Activated CD4-positive, alpha-beta memory T cell treated with anti-CD3 and anti-CD28 coated beads, Interleukin-2, amount 10 ng/mL, durations not matched to agents 7 days and 5 days (primary cell): ENCODE results near the gene ULK4. TPM values are rescaled to one million over a fixed set of nuclear protein-coding genes. Genes with fewer than 3 reads are reported as not detected.
"Not testable (repeated sequence)": the region's sequence is repeated elsewhere in the genome, so short reads cannot be mapped to it uniquely, and the experiment has no call there.

ENCODE experiments used
- CTCF ChIA-PET: fragments of 350-600 bp; sonication (Branson Sonifier 250); formaldehyde crosslinking; loops from one replicate; lab custom pipeline; 2021; ENCODE audit warnings: antibody characterized with exemption, inconsistent platforms; lab: Charles Lee
- POLR2A ChIA-PET: fragments of 350-600 bp; sonication (Branson Sonifier 250); formaldehyde crosslinking; loops from one replicate; lab custom pipeline; 2021; ENCODE audit warnings: antibody characterized with exemption; lab: Charles Lee
- DNase-seq: peaks from one replicate; pipeline ENCODE4 v3.0.0-alpha.2; 2020
- H3K27ac Mint-ChIP-seq: one replicate; pipeline ENCODE4 v1.8.0; 2021; ENCODE audit warnings: mild to moderate bottlenecking, mixed read lengths
- H3K27me3 Mint-ChIP-seq: one replicate; pipeline ENCODE4 v1.8.0; 2021; ENCODE audit warnings: mixed read lengths
- H3K36me3 Mint-ChIP-seq: one replicate; pipeline ENCODE4 v1.8.0; 2021; ENCODE audit warnings: low read depth, mixed read lengths
- H3K4me1 Mint-ChIP-seq: one replicate; pipeline ENCODE4 v1.8.0; 2021; ENCODE audit warnings: mixed read lengths
- H3K4me3 Mint-ChIP-seq: one replicate; pipeline ENCODE4 v1.8.0; 2021; ENCODE audit warnings: mild to moderate bottlenecking, mixed read lengths
- H3K9me3 Mint-ChIP-seq: one replicate; pipeline ENCODE4 v1.8.0; 2021; ENCODE audit warnings: mixed read lengths
- total RNA-seq, 2 experiments: library from RNA; stranded (reverse); gene quantifications; one replicate each; pipeline ENCODE4 v1.2.3, GENCODE V29; 2021

The ULK4 gene
- total RNA-seq, 2 experiments from 2014 or later = 14.1 to 18.2 TPM

DNA sequence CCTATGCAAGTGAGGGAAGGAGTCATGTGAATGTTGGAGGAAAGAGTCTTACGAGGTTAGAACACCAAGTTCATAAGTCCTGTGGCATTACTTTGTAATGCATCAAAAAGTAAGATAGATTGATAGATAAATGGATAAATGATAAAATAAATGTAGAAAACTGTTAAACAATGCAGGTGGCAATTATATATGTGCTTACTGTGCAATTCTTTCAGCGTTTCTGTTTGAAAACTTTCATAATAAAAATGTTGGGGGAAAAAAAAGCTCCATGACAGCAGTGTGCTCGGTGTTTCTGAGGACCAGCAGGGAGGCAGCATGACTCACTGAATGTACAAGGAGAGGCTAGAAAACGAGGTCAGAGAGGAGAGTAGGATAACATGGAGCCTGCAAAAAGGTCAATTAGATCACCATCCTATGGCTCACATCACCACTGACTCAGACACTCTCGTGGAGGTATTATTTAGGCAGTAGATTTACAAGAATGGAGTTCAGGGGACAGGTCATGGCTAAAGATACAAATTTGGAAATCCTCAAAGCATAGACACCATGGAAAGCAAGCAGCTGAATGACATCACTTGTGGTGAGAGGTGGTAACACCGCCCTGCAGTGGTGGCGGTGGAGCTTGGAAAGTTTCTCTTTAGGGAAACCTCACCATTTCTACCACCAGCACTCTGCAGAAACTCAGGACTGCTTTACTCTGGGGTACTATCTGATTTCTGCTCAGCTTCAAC is 542.8 kb downstream of the ULK4 start:
- Mint-ChIP-seq H3K4me1 (peaks cover 18% of the 10 kb centered on the region), H3K9me3 (no peaks in the 10 kb centered on the region), H3K27ac (no peak overlapping the region), H3K4me3 (no peak overlapping the region), H3K36me3 (no peaks in the 10 kb centered on the region), H3K27me3 (peaks cover 2% of the 10 kb centered on the region)
- POLR2A ChIA-PET = no interaction called here
- CTCF ChIA-PET = no interaction called here
- DNase-seq = peak; percentile 41

DNA sequence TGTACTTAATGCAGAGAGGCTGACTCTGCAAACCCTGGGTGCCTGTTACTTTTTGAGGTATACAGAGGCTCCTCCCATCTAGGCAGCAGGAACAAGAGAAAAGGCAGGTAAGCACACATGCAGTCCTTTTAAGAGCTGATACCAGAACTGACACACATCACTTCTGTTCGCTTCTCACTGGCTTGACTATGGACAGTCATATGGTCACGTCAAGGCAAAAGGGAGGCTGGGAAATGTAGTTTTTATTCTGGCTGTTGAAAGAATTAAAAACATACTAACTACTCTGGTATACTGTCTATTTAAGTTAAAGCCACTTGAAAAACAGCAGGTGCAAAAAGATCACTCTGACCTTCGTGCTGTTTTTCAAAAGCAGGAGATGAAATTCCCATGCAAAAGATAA is 544.3 kb downstream of the ULK4 start:
- DNase-seq = no peak

DNA sequence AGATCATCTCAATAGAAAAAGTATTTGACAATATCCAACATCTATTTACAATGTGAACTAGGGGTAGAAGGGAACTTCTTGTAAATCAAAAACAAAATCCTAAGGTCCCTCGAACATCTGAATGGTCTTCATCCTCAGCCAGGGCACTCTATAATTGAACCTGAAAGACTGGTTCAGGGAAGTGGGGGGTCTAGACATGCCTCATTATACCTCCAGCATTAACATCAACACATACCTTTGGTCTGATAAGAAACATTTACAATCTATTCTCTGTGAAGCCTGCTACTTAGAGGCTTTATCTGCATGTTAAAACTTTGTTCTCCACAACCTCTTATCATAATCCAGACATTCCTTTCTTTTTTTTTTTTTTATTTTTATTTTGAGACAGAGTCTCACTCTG is 550.8 kb downstream of the ULK4 start:
- ChIA-PET CTCF (no interaction called here), POLR2A (no interaction called here)
- Mint-ChIP-seq H3K27ac (no peak overlapping the region), H3K9me3 (peaks cover 12% of the 10 kb centered on the region), H3K4me1 (peaks cover 2% of the 10 kb centered on the region), H3K4me3 (no peak overlapping the region), H3K36me3 (no peaks in the 10 kb centered on the region), H3K27me3 (no peaks in the 10 kb centered on the region)
- no peak for DNase-seq

More for the DNA sequence above, 544.3 kb downstream of the ULK4 start:
- Mint-ChIP-seq H3K4me1 (peaks cover 15% of the 10 kb centered on the region), H3K36me3 (no peaks in the 10 kb centered on the region), H3K27me3 (peaks cover 2% of the 10 kb centered on the region), H3K4me3 (no peak overlapping the region), H3K9me3 (no peaks in the 10 kb centered on the region), H3K27ac (no peak overlapping the region)
- CTCF ChIA-PET = no interaction called here
- POLR2A ChIA-PET = no interaction called here

DNA sequence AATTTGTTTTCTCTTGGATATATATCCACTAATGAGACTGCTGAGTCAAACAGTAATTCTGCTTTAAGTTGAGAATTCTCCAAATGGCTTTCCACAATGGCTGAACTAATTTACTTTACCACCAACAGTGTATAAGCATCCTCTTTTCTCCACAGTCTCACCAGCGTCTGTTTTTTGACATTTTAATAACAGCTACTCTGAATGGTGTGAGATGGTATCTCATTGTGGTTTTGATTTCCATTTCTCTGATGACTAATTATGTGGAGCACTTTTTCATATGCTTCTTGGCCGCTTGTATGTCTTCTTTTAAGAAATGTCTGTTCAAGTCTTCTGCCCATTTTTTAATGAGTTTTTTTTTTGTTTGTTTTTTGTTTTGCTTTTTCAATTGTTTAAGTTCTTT is 556.4 kb downstream of the ULK4 start:
- Mint-ChIP-seq H3K36me3 (no peaks in the 10 kb centered on the region), H3K9me3 (peaks cover 12% of the 10 kb centered on the region), H3K4me1 (peaks cover 7% of the 10 kb centered on the region), H3K27ac (no peak overlapping the region), H3K4me3 (no peak overlapping the region), H3K27me3 (no peaks in the 10 kb centered on the region)
- CTCF ChIA-PET = no interaction called here
- POLR2A ChIA-PET = no interaction called here
- DNase-seq = no peak

DNA sequence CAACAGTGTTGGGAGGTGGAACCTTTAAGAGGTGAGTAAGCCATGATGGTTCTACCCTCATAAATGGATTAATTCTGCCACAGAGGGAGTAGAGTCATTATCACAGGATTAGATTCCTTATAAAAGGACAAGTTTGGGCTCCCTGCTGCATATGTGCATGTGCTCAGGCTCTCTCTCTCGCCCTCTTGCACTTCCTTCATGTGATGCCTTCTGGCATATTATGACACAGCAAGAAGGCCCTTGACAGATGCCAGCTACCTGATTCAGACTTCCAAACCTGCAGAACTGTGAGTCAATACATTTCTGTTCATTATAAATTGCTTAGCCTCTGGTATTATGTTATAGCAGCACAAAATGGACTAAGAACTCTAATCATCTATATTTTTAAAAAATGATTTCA is 557.3 kb downstream of the ULK4 start:
- H3K9me3 Mint-ChIP-seq = peaks cover 12% of the 10 kb centered on the region
- CTCF ChIA-PET = no interaction called here

DNA sequence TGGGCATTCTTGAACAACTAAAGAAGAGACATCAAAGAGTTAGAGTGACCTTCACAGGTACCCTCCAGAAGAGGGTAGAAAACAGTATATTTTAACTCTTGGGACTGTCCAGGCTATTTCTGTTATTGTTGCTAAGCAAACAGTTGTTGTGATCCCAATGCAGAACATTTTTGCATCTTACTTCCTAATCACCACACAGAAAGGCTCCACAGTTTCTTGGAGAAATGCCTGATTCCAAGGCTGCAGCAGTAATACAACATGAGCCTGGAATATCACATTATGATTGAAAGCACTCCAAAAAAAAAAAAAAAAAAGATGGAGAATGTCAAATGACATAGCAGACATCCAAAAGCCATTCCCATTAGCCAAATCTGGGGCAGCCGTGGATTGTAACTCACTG is 567.0 kb downstream of the ULK4 start:
- no peaks in the 10 kb centered on the region for H3K4me1 Mint-ChIP-seq
- H3K27me3 Mint-ChIP-seq = no peaks in the 10 kb centered on the region
- H3K9me3 Mint-ChIP-seq = peaks cover 4% of the 10 kb centered on the region
- H3K4me3 Mint-ChIP-seq = no peak overlapping the region
- ChIA-PET POLR2A (no interaction called here), CTCF (no interaction called here)
- no peaks in the 10 kb centered on the region for H3K36me3 Mint-ChIP-seq
- H3K27ac Mint-ChIP-seq = no peak overlapping the region
- no peak for DNase-seq

More for the DNA sequence above, 557.3 kb downstream of the ULK4 start:
- H3K27me3 Mint-ChIP-seq = no peaks in the 10 kb centered on the region
- no peak for DNase-seq
- POLR2A ChIA-PET = no interaction called here
- H3K4me1 Mint-ChIP-seq = peaks cover 7% of the 10 kb centered on the region
- H3K27ac Mint-ChIP-seq = no peak overlapping the region
- no peak overlapping the region for H3K4me3 Mint-ChIP-seq
- H3K36me3 Mint-ChIP-seq = no peaks in the 10 kb centered on the region

DNA sequence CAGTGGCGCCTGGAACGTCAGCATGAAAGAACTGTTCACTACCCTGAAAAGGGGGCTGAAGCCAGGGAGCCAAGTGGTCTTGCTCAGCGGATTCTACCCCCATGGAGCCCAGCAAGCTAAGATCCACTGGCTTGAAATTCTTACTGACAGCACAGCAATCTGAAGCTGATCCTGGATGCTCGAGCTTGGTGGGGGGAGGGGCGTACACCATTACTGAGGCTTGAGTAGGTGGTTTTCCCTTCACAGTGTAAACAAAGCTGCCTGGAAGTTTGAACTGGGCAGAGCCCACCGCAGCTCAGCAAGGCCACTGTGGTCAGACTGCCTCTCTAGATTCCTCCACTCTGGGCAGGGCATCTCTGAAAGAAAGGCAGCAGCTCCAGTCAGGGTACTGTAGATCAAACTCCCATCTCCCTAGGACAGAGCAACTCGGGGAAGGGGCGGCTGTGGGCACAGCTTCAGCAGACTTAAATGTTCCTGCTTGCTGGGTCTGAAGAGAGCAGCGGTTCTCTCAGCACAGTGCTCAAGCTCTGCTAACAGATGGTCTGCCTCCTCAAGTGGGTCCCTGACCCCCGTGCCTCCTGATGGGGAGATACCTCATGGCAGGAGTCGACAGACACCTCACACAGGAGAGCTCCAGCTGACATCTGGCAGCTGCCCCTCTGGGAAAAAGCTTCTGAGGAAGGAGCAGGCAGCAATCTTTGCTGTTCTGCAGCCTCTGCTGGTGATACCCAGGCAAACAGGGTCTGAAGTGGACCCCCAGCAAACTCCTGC is 591.0 kb downstream of the ULK4 start:
- H3K27me3 Mint-ChIP-seq, H3K27ac Mint-ChIP-seq, H3K36me3 Mint-ChIP-seq, H3K4me1 Mint-ChIP-seq, CTCF ChIA-PET, POLR2A ChIA-PET, H3K4me3 Mint-ChIP-seq, DNase-seq: not testable (repeated sequence)
- peaks cover 12% of the 10 kb centered on the region for H3K9me3 Mint-ChIP-seq

DNA sequence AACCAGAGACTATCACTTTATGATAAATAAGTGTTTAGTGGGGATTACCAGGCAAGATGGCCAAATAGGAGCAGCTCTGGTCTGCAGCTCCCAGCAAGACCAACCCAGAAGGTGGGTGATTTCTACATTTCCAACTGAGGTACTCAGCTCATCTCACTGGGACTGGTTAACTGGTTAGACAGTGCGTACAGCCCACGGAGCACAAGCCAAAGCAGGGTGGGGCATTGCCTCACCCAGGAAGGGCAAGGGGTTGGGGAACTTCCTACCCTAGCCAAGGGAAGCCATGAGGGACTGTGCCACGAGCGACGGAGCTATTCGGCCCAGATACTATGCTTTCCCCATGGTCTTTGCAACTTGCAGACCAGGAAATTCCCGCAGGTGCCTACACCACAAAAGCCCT is 591.6 kb downstream of the ULK4 start:
- ChIA-PET POLR2A (no interaction called here), CTCF (no interaction called here)
- H3K4me3 Mint-ChIP-seq = no peak overlapping the region
- H3K4me1 Mint-ChIP-seq = no peaks in the 10 kb centered on the region
- H3K27me3 Mint-ChIP-seq = no peaks in the 10 kb centered on the region
- peaks cover 7% of the 10 kb centered on the region for H3K9me3 Mint-ChIP-seq
- H3K36me3 Mint-ChIP-seq = no peaks in the 10 kb centered on the region
- H3K27ac Mint-ChIP-seq = no peak overlapping the region
- no peak for DNase-seq

DNA sequence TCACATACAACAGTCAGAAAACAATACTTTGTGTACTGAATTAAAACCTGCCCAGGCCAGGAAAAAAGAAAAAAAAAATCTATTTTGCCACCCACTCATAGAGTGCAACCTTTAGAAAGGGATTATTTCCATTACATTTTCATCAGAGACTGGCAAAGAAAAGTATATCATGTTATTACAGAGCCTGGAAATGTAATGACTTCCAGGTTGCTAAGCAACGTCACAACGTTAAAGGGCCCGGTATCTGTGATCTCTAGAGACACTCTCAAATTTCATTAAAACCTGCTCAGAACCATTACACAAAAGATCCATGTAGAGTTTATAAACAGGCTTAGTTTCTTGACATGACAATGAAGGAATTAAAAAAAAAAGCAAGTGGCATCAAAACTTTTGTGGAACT is 592.1 kb downstream of the ULK4 start:
- H3K4me1 Mint-ChIP-seq = no peaks in the 10 kb centered on the region
- no peak overlapping the region for H3K27ac Mint-ChIP-seq
- no peak for DNase-seq
- H3K27me3 Mint-ChIP-seq = no peaks in the 10 kb centered on the region
- peaks cover 7% of the 10 kb centered on the region for H3K9me3 Mint-ChIP-seq
- ChIA-PET POLR2A (no interaction called here), CTCF (no interaction called here)
- H3K36me3 Mint-ChIP-seq = no peaks in the 10 kb centered on the region
- H3K4me3 Mint-ChIP-seq = no peak overlapping the region

DNA sequence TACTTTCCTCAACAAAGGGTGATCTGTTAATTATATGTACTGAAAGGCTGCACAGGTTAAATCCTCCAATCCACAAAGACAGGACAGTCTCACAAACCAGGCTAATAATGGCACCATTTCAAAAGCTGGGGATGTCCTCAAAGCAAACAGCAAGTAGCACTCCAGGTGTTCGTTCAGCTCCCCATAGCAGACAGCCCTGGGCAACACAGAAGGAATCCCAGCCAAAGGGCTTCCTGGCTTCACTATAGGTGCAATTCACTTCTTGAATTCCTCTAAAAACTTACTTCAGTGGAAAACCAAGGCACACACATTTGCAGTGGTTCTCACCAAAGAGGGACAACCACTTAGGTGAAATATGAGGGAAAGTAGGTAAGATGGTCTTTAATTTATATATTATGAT is 595.9 kb downstream of the ULK4 start:
- DNase-seq = no peak
- no peak overlapping the region for H3K27ac Mint-ChIP-seq
- no peaks in the 10 kb centered on the region for H3K27me3 Mint-ChIP-seq
- no peaks in the 10 kb centered on the region for H3K36me3 Mint-ChIP-seq
- CTCF ChIA-PET = no interaction called here
- no peak overlapping the region for H3K4me3 Mint-ChIP-seq
- peaks cover 2% of the 10 kb centered on the region for H3K9me3 Mint-ChIP-seq
- no peaks in the 10 kb centered on the region for H3K4me1 Mint-ChIP-seq
- POLR2A ChIA-PET = no interaction called here

DNA sequence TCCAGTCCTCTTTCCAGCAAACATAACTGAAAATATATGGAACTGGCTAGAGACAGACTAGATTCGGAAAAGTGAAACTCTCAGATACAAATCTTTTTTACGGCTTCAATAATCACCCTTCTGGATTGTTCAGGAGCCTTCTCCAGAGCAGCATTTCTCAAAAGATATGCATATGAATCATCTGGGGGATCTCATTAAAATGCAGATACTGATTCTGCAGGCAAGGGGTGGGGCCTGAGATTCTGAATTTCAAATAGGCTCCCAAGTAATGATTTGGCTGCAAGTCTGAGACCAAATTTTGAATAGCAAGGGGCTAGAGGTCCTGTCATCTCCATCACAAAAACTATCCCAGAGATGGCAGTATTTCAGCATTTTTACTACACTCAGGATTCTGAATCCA is 597.2 kb downstream of the ULK4 start:
- ChIA-PET POLR2A (no interaction called here), CTCF (no interaction called here)
- H3K9me3 Mint-ChIP-seq = peaks cover 2% of the 10 kb centered on the region
- no peaks in the 10 kb centered on the region for H3K27me3 Mint-ChIP-seq
- H3K36me3 Mint-ChIP-seq = no peaks in the 10 kb centered on the region
- DNase-seq = no peak
- H3K4me1 Mint-ChIP-seq = no peaks in the 10 kb centered on the region
- no peak overlapping the region for H3K27ac Mint-ChIP-seq
- no peak overlapping the region for H3K4me3 Mint-ChIP-seq

DNA sequence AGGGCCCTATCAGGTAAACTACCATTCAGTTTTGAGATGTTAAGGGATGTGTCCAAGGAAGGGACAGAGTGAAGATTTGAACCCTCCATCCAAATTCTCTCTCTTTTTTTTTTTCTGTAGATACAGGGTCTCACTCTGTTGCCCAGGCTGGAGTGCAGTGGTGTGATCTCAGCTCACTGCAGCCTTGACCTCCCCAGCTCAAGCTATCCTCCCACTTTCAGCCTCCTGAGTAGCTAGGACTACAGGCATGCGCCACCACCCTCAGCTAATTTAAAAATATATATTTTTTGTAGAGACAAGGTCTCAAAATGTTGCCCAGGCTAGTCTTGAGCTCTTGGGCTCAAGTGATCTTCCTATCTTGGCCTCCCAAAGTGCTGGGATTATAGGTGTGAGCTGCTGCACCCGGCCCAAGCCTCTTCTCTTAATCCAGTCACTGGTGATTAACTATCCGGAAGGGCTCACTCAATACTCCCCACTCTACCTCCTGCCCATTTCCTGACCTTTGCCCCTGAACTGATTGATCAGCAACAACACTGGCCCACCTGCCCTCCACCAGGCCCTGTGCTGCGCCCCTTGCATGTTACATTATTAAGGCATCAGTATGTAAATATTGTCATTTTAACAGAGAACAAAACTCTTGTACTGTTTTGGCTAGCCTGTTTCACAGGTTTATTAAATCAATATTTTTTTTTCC is 597.9 kb downstream of the ULK4 start:
- Mint-ChIP-seq H3K27me3 (no peaks in the 10 kb centered on the region), H3K4me1 (no peaks in the 10 kb centered on the region), H3K4me3 (no peak overlapping the region), H3K27ac (no peak overlapping the region), H3K9me3 (peaks cover 2% of the 10 kb centered on the region), H3K36me3 (no peaks in the 10 kb centered on the region)
- DNase-seq = no peak
- ChIA-PET POLR2A (no interaction called here), CTCF (no interaction called here)

DNA sequence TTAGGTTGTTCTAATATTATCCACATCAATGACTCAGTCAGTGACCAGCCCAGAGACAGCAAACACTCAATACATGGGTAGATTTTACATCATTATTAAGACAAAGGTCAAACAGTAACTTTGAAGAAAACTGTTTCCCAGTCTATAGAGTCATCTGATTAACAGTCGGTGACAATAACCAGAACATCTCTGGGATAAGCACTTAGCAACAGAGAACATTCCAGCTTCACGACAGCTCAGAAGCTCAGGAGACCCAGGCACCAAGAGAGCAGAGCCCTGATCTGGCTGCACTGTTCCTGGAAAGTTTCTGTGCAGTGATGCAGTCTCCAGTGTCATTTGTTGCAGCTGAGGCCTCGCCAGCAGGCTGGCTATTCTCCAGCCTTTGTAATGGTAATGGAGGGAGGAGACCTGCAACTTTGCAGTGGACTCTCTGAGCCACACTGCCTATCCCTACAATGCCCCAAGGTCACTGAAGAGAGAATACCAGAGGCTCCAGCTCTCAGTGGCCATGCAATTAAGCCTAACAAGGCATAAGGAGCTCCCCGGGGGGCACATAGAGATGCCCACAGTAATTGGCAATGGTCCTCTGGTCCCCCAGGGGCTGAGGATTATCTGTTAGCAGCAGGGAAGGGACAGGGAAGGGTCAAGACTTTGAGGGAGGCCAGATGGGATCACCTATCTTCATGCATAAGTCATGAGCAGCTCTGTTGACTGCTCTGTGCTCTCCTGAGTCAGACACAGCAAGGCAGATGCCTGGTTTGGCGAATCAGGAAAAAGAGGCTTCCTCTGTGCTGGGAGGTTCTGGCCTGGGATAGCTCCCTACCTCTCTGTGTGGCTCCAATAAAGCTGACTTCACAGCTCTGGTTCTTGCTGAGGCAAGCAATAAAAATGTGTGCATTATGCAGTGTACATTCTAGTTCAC is 599.0 kb downstream of the ULK4 start:
- ChIA-PET POLR2A (no interaction called here), CTCF (no interaction called here)
- no peaks in the 10 kb centered on the region for H3K4me1 Mint-ChIP-seq
- no peaks in the 10 kb centered on the region for H3K9me3 Mint-ChIP-seq
- no peaks in the 10 kb centered on the region for H3K27me3 Mint-ChIP-seq
- no peak for DNase-seq
- no peak overlapping the region for H3K4me3 Mint-ChIP-seq
- H3K36me3 Mint-ChIP-seq = no peaks in the 10 kb centered on the region
- no peak overlapping the region for H3K27ac Mint-ChIP-seq
